HG03045 (cell line): ENCODE data around the gene CLRN3.

ENCODE experiments used
- ATAC-seq: cut with Tn5 transposase; IDR thresholded peaks from one replicate; pipeline ENCODE4 v1.9.1; 2021; ENCODE audit warnings: mild to moderate bottlenecking, moderate library complexity; ENCODE audit not compliant: unreplicated experiment

The CLRN3 gene

GRCh38 chr10:127892743-127893142 is at the start of gene CLRN3:
CLRN3 (minus strand) TSS chr10:127892941; CDS start chr10:127892784, 157 bp downstream.
- ATAC-seq: no peak

- no peak for ATAC-seq
Measured at GRCh38 chr10:127940866-127941640, 48.3 kb upstream of the CLRN3 start.

GRCh38 chr10:127939786-127940330 is 47.1 kb upstream of the CLRN3 start:
- ATAC-seq: no peak

- ATAC-seq: no peak
Measured at GRCh38 chr10:127937915-127938463, 45.2 kb upstream of the CLRN3 start.

GRCh38 chr10:127937069-127937468 is 44.3 kb upstream of the CLRN3 start:
- no peak for ATAC-seq

- no peak for ATAC-seq
Measured at GRCh38 chr10:127935071-127935561, 42.4 kb upstream of the CLRN3 start.

- ATAC-seq: no peak
Measured at GRCh38 chr10:127934383-127934782, 41.6 kb upstream of the CLRN3 start.

- no peak for ATAC-seq
Measured at GRCh38 chr10:127933271-127933670, 40.5 kb upstream of the CLRN3 start.

GRCh38 chr10:127932521-127933270 is 40.0 kb upstream of the CLRN3 start:
- no peak for ATAC-seq

- no peak for ATAC-seq
Measured at GRCh38 chr10:127928021-127928806, 35.5 kb upstream of the CLRN3 start.

- ATAC-seq: no peak
Measured at GRCh38 chr10:127926455-127926854, 33.7 kb upstream of the CLRN3 start.

GRCh38 chr10:127925471-127926207 is 32.9 kb upstream of the CLRN3 start:
- ATAC-seq: no peak

- ATAC-seq: no peak
Measured at GRCh38 chr10:127923646-127924045, 30.9 kb upstream of the CLRN3 start.

- ATAC-seq: no peak
Measured at GRCh38 chr10:127922675-127923366, 30.1 kb upstream of the CLRN3 start.

GRCh38 chr10:127922206-127922605 is 29.5 kb upstream of the CLRN3 start:
- no peak for ATAC-seq

- no peak for ATAC-seq
Measured at GRCh38 chr10:127921753-127922145, 29.0 kb upstream of the CLRN3 start.

GRCh38 chr10:127921075-127921752 is 28.5 kb upstream of the CLRN3 start:
- no peak for ATAC-seq

GRCh38 chr10:127920306-127921074 is 27.7 kb upstream of the CLRN3 start:
- no peak for ATAC-seq
